Activated effector memory CD4-positive, alpha-beta T cell treated with Interleukin-2 at 50 U/mL for 16 hours (primary cell): ENCODE results near the gene SPINK4.

Source experiments
- DNase-seq: peaks from one replicate; pipeline ENCODE4 v3.0.0-alpha.2; 2020

Gene SPINK4

DNA sequence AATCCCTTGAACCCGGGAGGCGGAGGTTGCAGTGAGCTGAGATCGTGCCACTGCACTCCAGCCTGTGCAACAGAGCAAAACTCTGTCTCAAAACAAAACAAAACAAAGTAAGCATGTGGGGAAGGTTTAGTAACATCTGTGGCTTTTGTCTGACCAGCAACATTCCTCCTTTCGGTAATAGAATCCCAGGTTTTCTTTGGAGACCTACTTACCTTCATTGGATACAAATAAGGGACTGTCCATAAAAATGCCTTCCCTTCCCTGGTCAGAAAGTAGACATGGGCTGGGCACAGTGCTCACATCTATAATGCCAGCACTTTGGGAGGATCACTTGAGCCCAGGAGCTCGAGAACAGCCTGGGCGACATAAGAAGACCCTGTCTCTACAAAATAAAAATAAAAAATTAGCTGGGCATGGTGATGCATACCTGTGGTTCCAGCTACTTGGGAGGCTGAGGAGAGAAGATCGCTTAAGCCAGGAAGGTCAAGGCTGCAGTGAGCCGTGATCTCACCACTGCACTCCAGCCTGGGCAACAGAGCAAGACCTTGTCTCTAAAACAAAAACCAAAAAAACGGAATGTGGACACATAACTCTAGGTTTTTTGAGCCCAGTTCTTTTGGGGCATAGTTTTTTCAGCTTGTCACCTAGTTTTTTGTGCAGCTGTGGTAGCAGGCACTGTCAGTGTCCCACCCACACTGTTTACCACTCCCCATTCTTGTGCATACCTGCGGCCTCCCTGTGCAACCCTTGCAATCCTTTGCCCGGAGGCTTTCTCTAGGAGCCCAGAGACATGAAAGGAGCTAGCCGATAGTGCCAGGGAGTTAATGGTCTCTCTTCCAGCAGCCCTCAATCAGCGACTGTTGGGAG is 9.0 kb upstream of the SPINK4 start:
- DNase-seq = no peak

DNA sequence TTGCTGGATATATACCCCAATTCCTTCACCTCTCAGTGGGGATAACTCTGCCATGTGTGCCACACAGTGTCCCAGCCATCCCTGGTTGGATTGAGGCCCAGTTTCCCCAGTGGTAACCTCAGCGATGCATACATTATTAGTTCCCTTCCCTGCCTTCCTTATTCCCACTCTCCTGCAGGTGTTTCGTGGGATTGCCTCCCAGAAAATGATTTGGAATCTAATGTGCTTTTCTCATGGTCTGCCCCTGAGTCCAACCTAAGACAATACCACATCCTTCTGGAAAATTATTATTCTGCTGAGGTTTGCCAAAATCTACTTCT is 8.4 kb upstream of the SPINK4 start:
- no peak for DNase-seq

DNA sequence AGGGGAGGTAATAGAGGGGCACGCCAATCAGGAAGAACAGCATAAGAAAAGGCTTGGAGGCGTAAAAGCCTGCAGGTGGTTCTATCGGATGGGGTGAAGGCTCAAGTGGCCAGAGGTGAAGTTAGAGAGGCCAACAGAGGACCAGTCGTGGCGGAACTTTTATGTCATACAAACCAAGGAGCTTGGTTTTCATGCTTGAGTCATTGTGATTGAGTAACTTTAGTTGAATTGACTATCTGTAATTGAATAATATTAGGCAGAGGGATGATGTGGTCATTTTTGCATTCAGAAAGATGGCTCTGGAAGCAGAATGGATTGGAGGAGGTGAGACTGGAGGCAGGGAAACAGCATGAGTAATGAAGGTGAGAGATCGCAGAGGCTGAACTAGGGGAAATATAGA is 7.2 kb upstream of the SPINK4 start:
- no peak for DNase-seq

- no peak for DNase-seq
Observed at GRCh38 chr9:33233626-33234342, 6.2 kb upstream of the SPINK4 start.

DNA sequence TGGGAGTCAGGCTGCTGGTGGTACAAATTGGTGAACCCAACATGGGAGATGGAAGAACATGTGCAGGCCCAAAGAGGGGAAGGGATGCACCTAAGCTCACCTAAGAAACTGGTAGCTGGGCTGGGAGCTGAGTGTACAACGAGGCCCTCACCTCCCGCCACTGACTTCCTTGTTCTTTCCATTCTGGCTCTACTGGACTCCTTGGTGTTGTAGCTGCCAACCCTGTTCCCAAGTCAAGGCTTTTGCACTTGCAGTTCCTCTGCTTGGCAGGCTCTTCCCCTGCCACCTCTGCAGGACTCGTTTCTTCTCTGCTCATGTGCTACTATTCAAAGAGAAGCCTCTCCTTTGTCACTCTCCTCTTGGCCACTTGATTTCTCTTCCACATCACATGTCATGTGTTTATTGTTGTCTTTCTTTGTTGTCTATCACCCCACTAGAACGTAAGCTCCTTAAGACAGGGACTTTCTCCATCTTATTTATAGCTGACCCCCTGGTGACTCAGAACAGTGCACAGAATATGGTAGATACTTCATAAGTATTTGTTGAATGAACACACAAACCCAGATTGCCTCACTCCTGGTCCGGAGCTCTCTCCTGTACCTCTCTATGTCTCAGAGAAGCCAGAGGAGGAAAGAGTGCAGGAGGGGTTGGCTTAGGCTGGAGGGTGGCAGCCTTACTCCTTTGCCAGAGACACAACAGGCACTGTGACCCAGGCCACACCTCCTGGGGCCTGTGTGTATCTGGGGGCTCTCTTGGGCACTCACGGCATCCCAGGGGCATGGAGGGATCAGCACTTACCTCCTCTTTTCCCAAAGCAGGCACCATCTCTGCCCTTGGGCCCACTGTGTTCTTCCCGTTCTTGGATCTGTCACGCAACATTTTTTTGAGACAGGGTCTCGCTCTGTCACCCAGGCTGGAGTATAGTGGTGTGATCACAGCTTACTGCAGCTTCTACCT is 5.2 kb upstream of the SPINK4 start:
- no peak for DNase-seq

- DNase-seq = no peak
Observed at GRCh38 chr9:33236571-33236970, 3.4 kb upstream of the SPINK4 start.

DNA sequence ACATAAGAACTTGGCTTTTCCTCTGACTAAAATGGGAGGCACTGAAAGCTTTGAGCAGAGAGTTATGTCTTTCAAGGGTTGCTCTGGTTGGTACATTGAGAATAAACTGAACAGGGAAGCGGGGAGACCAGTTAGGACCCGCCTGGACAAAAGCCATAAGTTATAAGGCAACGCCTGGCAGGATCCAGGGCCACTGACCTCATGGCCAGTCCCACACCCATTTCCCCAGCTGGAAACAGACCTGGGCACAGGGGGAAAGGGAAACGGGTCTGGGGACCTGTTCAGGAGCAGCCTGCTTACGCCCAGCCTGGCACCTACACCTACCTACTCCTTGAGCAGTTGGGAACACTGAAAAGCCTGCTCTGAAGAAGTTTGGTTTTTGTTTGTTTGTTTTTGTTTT is 1.3 kb downstream of the SPINK4 start:
- no peak for DNase-seq

GRCh38 chr9:33242609-33243134 is 2.7 kb downstream of the SPINK4 start:
- no peak for DNase-seq

DNA sequence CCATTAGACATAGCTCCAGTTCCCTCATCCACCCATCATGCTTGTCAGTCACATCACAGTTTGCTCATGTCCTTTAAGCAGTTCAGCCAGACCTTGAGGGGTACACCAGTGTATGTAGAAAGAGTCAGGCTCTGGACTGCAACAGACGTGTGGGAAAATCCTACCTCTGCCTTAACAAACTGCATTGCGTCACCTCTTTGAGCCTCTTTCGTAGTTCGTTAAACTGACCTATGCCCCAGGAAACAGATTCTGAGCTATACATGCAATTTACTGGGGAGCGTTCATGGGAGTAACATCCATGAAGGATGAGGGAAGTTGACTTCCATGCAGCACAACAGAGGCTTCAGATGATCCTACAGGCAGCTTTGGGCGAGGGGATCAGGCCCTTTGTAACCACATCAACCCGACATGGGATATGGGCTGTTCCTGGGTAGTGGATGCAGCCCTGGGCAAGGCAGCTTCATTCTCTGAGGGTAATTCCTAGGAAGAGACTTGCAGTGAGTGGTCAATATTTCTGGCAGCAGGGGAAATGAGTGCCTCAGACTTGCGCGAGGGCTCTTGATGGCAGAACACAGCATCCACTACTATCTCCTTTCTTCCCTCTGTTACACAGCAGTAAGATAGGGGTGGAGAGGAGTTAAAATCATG is 4.3 kb downstream of the SPINK4 start:
- DNase-seq = no peak

DNA sequence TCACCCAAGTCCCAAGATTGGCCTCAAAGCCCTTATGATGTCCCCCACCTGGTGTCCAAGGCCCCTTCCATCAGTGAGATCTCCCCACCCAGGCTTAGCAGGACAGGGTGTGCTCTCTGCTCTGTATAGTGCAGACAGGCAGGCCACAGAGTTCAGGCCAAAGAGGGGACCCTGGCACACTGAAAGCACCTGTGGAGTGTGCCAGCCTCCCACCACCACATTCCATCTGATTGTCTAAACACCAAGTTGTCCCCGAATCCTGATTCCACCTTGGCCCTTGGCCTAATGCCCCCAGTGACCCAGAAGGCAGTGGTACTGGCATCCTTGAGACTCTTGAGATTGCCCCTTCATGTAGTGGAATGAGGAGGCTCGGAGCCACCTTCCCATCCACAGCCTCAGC is 5.4 kb downstream of the SPINK4 start:
- DNase-seq = no peak

DNA sequence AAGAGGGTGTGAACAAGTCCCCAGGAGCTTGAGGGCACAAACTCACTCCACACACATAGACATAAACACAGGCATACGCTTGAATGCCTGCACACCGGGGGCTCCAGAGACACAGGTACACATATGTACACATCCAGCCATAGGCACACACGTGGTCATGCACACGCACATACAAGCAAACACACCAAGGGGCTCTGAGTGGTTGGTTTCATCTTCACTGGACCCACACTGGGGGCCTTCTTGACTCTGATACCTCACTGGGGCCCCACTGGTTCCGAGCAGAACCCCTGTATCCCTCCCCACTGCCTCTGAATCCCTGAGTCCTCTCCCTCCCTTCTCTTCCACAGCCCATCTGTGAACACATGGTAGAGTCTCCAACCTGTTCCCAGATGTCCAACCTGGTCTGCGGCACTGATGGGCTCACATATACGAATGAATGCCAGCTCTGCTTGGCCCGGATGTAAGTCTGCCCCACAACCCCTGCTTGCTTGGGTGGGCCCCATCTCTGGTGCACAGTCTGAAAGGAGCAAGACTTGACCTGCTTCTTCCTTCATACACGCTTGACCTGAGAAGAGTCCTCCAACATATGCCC is 6.4 kb downstream of the SPINK4 start:
- no peak for DNase-seq

- DNase-seq = no peak
Observed at GRCh38 chr9:33248606-33249005, 8.6 kb downstream of the SPINK4 start.

GRCh38 chr9:33249087-33249658 is 9.2 kb downstream of the SPINK4 start:
- no peak for DNase-seq

DNA sequence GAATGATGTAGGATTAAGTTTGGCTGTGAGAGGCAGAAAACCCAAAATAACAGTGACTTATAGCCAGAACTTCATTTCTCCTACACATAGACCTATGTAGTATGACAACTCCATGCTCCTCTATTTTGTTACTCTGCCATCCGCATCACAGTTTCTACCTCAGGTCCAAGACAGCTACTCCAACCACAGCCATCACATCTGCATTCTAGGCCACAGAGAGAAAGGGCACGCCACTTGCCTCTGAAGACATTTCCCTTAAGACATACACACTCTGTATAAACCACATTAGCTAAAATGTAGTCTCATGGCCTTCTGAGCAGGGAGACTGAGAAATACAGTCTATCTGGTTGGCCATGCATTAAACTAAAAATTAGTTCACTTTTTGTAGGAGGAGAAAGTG is 10.0 kb downstream of the SPINK4 start:
- DNase-seq = no peak

- no peak for DNase-seq
Observed at GRCh38 chr9:33250458-33250995, 10.6 kb downstream of the SPINK4 start.

DNA sequence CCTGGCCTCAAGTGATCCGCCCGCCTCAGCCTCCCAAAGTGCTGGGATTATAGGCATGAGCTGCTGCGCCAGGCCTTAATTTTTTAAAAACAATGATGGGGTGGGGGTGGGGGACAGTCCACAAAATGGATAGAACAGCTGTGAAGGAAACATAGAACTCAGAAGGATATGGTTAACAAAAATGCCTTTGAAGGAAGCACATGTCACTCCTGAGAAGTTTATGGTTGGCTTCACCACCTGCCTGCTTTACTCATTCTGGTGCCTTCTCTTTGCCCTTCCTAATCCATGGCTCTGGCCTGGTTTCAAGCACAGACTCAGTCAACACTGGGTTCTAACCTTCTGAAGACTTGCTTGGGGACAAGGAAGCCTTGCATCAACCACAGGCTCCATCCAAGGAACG is 14.2 kb downstream of the SPINK4 start:
- no peak for DNase-seq

- no peak for DNase-seq
Observed at GRCh38 chr9:33255014-33255413, 15.0 kb downstream of the SPINK4 start.

- DNase-seq = no peak
Observed at GRCh38 chr9:33255471-33255870, 15.5 kb downstream of the SPINK4 start.

DNA sequence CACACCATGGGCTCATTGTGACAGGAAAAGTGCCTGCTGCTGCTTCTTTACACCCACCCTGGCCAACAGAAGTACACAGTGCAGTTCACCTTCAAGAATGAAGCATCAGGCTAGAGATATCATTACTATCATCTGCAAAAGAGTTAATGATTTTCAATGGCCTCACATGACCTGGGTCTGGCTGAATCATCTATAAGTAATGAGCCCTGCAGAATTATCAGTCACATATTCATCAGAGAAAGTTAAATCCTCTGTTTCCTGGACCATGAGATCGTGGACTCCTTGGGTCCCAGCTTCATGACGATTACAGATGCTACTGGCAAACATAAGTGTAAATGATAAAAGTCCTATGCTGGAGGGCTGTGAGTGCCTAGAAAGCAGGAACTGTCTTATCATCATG is 16.3 kb downstream of the SPINK4 start:
- no peak for DNase-seq

DNA sequence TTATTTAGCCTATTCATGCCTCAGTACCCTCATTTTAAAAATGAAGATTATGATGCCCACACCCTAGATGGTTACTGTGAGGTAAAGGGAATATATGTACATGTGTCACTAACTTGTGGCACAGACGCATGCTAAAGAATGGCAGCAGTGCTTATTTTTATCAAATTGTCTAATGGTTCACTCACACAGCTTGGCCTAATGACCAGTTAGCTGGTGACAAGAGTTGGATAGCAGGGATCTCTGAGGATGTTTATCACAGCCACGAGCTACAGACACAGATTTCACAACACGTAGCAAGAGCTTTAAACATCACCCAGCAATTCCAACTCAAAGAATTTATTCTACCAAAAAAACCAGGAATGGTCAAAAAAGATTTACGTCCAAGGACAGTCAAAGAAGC is 17.3 kb downstream of the SPINK4 start:
- no peak for DNase-seq

- no peak for DNase-seq
Observed at GRCh38 chr9:33260372-33260771, 20.4 kb downstream of the SPINK4 start.
